Cardiac fibroblast (primary cell): ENCODE measurements around the gene CBR1.
"Not testable (repeated sequence)": the region's sequence is repeated elsewhere in the genome, so short reads cannot be mapped to it uniquely, and the experiment has no call there.

Source experiments
- DNase-seq, 2 donors: peaks; one replicate each; pipeline versions ENCODE4 v3.0.0 to v3.0.0-alpha.2; 2010; ENCODE audit warnings: low read depth in 2 of 2
- H3K4me3 ChIP-seq, 2 donors: replicated peaks in 1 of 2; 1 replicate in 1 of 2; 2 replicates in 1 of 2; pipeline ENCODE4 v1.5.1; 2011; ENCODE audit warnings: low read depth in 2 of 2, low read length in 2 of 2, mild to moderate bottlenecking in 2 of 2, moderate library complexity in 1 of 2
- CTCF ChIP-seq: IDR thresholded peaks from one replicate; pipeline ENCODE4 v1.5.1; 2011; ENCODE audit warnings: low read depth, mild to moderate bottlenecking, low read length, inconsistent platforms

The CBR1 gene

GRCh38 chr21:36072453-36073162, 2.8 kb downstream of the CBR1 start:
- no peak for TF ChIP-seq CTCF

GRCh38 chr21:36073181-36073580, 3.4 kb downstream of the CBR1 start:
- no peak for TF ChIP-seq CTCF
- no peak for DNase-seq
- H3K4me3 ChIP-seq, result no peak overlapping the region

More at GRCh38 chr21:36072453-36073162, 2.8 kb downstream of the CBR1 start:
- H3K4me3 ChIP-seq, result no peak overlapping the region
- DNase-seq, result no peak

GRCh38 chr21:36073911-36074310, 4.1 kb downstream of the CBR1 start:
- DNase-seq, H3K4me3 ChIP-seq: not testable (repeated sequence)

GRCh38 chr21:36075171-36075570, 5.3 kb downstream of the CBR1 start:
- no peak for TF ChIP-seq CTCF
- DNase-seq, result no peak
- H3K4me3 ChIP-seq, result no peak overlapping the region

GRCh38 chr21:36075953-36076352, 6.1 kb downstream of the CBR1 start:
- TF ChIP-seq CTCF, result no peak
- H3K4me3 ChIP-seq, result no peak overlapping the region
- DNase-seq, result no peak

- no peak for TF ChIP-seq CTCF
- no peak overlapping the region for H3K4me3 ChIP-seq
- no peak for DNase-seq
These were observed 7.2 kb downstream of the CBR1 start for GRCh38 chr21:36076878-36077655.

- DNase-seq, result no peak
- no peak for TF ChIP-seq CTCF
- H3K4me3 ChIP-seq, result no peak overlapping the region
These were observed 7.9 kb downstream of the CBR1 start for GRCh38 chr21:36077758-36078157.
